OCI-LY1 (cell line): ENCODE measurements around the gene TNS3.

Experiments
- H2AFZ ChIP-seq: fragments of 200-600 bp; sonication (generic), shearing (Covaris generic); 2 replicates; pipeline ENCODE4 v1.6.0; 2014; ENCODE audit warnings: antibody characterized with exemption, mild to moderate bottlenecking, low read length
- H3F3A ChIP-seq: fragments of 200-600 bp; sonication (generic), shearing (Covaris generic); 2 replicates; pipeline ENCODE4 v1.6.0; 2014; ENCODE audit warnings: mild to moderate bottlenecking, antibody characterized with exemption, low read length, moderate library complexity; ENCODE audit not compliant: insufficient read depth
- H3K27ac ChIP-seq: fragments of 200-600 bp; sonication (generic); 2 replicates; pipeline ENCODE4 v1.5.1; 2014; ENCODE audit warnings: low read length, mixed run types, mild to moderate bottlenecking, low read depth; ENCODE audit not compliant: poor library complexity, severe bottlenecking
- H3K27me3 ChIP-seq: fragments of 200-600 bp; sonication (generic); 2 replicates; pipeline ENCODE4 v1.6.0; 2014; ENCODE audit warnings: antibody characterized with exemption, mild to moderate bottlenecking, low read length, moderate library complexity; ENCODE audit not compliant: insufficient read depth
- H3K36me3 ChIP-seq: fragments of 200-600 bp; sonication (generic); 2 replicates; pipeline ENCODE4 v1.6.1; 2014; ENCODE audit warnings: mild to moderate bottlenecking, antibody characterized with exemption, low read length, moderate library complexity, mixed read lengths; ENCODE audit not compliant: insufficient read depth
- H3K4me1 ChIP-seq: fragments of 200-600 bp; sonication (generic); 2 replicates; pipeline ENCODE4 v1.5.1; 2014; ENCODE audit warnings: mild to moderate bottlenecking, low read length, moderate library complexity; ENCODE audit not compliant: insufficient read depth, severe bottlenecking
- H3K4me2 ChIP-seq: fragments of 200-600 bp; sonication (generic), shearing (Covaris generic); 2 replicates; pipeline ENCODE4 v1.6.1; 2014; ENCODE audit warnings: low read length
- H3K4me3 ChIP-seq: fragments of 200-600 bp; sonication (generic); 2 replicates; pipeline ENCODE4 v1.5.1; 2014; ENCODE audit warnings: low read length, low read depth, mild to moderate bottlenecking, mixed read lengths; ENCODE audit not compliant: poor library complexity, severe bottlenecking
- H3K79me2 ChIP-seq: fragments of 200-600 bp; shearing (Covaris generic); 2 replicates; pipeline ENCODE4 v1.6.1; 2016; ENCODE audit warnings: mixed run types, low read length, mixed read lengths; ENCODE audit not compliant: insufficient read depth
- H3K9ac ChIP-seq: fragments of 200-600 bp; sonication (generic), shearing (Covaris generic); 2 replicates; pipeline ENCODE4 v1.6.1; 2014; ENCODE audit warnings: mild to moderate bottlenecking, low read length, mixed read lengths
- H3K9me2 ChIP-seq: fragments of 200-600 bp; sonication (generic), shearing (Covaris generic); 2 replicates; pipeline ENCODE4 v1.6.1; 2014; ENCODE audit warnings: low read depth, mild to moderate bottlenecking, low read length, mixed read lengths
- H3K9me3 ChIP-seq: fragments of 200-600 bp; shearing (Covaris generic); 2 replicates; pipeline ENCODE4 v1.6.1; 2014; ENCODE audit warnings: low read length, mixed read lengths
- H4K20me1 ChIP-seq: fragments of 200-600 bp; sonication (generic), shearing (Covaris generic); 2 replicates; pipeline ENCODE4 v1.6.0; 2016; ENCODE audit warnings: mild to moderate bottlenecking, low read length; ENCODE audit not compliant: insufficient read depth
- CTCF ChIP-seq: fragments of 200-600 bp; sonication (generic), shearing (Covaris generic); IDR thresholded peaks from 2 replicates; pipeline ENCODE4 v1.5.1; 2017; ENCODE audit warnings: mild to moderate bottlenecking, antibody characterized with exemption, low read length, moderate library complexity, mixed read lengths
- EZH2 ChIP-seq: fragments of 200-600 bp; sonication (generic), shearing (Covaris generic); IDR thresholded peaks from 2 replicates; pipeline ENCODE4 v1.8.0; 2017; ENCODE audit warnings: borderline replicate concordance, mixed run types, mild to moderate bottlenecking, antibody characterized with exemption, low read length, moderate library complexity, mixed read lengths

TNS3 gene

GRCh38 chr7:47389923-47390630, 191.8 kb downstream of the TNS3 start:
- no peak overlapping the region for H3K9ac ChIP-seq
- H3K9me3 ChIP-seq, result no peaks in the 10 kb centered on the region
- H4K20me1 ChIP-seq, result no peaks in the 10 kb centered on the region
- H2AFZ ChIP-seq, result no peak overlapping the region
- TF ChIP-seq EZH2 (no peak), CTCF (no peak)
- H3K9me2 ChIP-seq, result no peaks in the 10 kb centered on the region
- peaks cover 97% of the 10 kb centered on the region for H3K36me3 ChIP-seq
- H3K4me2 ChIP-seq, result no peak overlapping the region
- no peak overlapping the region for H3K27ac ChIP-seq
- no peaks in the 10 kb centered on the region for H3K79me2 ChIP-seq
- H3K4me3 ChIP-seq, result no peak overlapping the region
- no peaks in the 10 kb centered on the region for H3K27me3 ChIP-seq
- peaks cover 16% of the 10 kb centered on the region for H3K4me1 ChIP-seq
- no peaks in the 10 kb centered on the region for H3F3A ChIP-seq

GRCh38 chr7:47389171-47389922, 192.6 kb downstream of the TNS3 start:
- Histone ChIP-seq H3K9me2 (no peaks in the 10 kb centered on the region), H3F3A (no peaks in the 10 kb centered on the region), H3K4me2 (no peak overlapping the region), H3K4me3 (no peak overlapping the region), H2AFZ (no peak overlapping the region), H3K27ac (no peak overlapping the region), H3K36me3 (peaks cover 97% of the 10 kb centered on the region), H3K4me1 (peaks cover 16% of the 10 kb centered on the region), H3K9me3 (no peaks in the 10 kb centered on the region), H3K27me3 (no peaks in the 10 kb centered on the region), H3K79me2 (no peaks in the 10 kb centered on the region), H4K20me1 (no peaks in the 10 kb centered on the region), H3K9ac (no peak overlapping the region)
- TF ChIP-seq EZH2, result no peak
- TF ChIP-seq CTCF, result no peak

DNA sequence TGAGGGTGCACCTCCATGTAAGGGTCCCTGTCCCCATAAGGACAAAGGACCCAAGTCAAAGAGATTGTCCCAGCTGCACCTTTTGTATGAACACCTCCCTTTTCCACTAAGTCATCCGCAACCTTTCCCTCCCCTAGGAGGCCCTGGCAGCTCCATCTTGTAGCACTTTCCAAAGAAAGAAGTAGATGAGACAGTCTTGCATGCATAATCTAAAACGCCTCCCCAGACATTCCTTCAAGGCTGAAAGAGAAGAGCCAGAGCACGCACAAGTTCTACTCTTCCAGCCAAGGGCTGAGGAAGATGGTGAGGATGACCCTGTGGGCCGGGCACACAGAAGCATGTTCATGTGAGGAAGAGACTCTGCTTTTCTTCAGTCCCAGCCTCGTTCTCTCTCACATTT, 194.4 kb downstream of the TNS3 start:
- Histone ChIP-seq H3F3A (no peaks in the 10 kb centered on the region), H3K4me2 (no peak overlapping the region), H3K27me3 (no peaks in the 10 kb centered on the region), H3K9ac (no peak overlapping the region), H3K4me1 (peaks cover 16% of the 10 kb centered on the region), H3K79me2 (no peaks in the 10 kb centered on the region), H3K27ac (no peak overlapping the region), H3K9me2 (no peaks in the 10 kb centered on the region), H4K20me1 (no peaks in the 10 kb centered on the region), H3K36me3 (peaks cover 96% of the 10 kb centered on the region), H3K4me3 (no peak overlapping the region), H3K9me3 (no peaks in the 10 kb centered on the region), H2AFZ (no peak overlapping the region)
- TF ChIP-seq CTCF, result no peak
- no peak for TF ChIP-seq EZH2
